Rectal smooth muscle tissue (tissue), 1 donor: ENCODE results near the gene GMPR.

ENCODE experiments used
- H3K27ac ChIP-seq: one replicate; pipeline ENCODE4 v1.7.0; 2013; ENCODE audit warnings: low read depth, low read length, inconsistent platforms
- H3K27me3 ChIP-seq: one replicate; pipeline ENCODE4 v1.7.0; 2013; ENCODE audit warnings: low read length; ENCODE audit not compliant: control insufficient read depth, insufficient read depth
- H3K36me3 ChIP-seq: one replicate; pipeline ENCODE4 v1.7.0; 2013; ENCODE audit warnings: low read length; ENCODE audit not compliant: control insufficient read depth, insufficient read depth
- H3K4me1 ChIP-seq: one replicate; pipeline ENCODE4 v1.7.0; 2013; ENCODE audit warnings: low read length; ENCODE audit not compliant: control insufficient read depth, insufficient read depth
- H3K4me3 ChIP-seq: one replicate; pipeline ENCODE4 v1.7.0; 2013; ENCODE audit warnings: low read length
- H3K9ac ChIP-seq: one replicate; pipeline ENCODE4 v1.7.0; 2013; ENCODE audit warnings: low read length

GMPR gene

DNA sequence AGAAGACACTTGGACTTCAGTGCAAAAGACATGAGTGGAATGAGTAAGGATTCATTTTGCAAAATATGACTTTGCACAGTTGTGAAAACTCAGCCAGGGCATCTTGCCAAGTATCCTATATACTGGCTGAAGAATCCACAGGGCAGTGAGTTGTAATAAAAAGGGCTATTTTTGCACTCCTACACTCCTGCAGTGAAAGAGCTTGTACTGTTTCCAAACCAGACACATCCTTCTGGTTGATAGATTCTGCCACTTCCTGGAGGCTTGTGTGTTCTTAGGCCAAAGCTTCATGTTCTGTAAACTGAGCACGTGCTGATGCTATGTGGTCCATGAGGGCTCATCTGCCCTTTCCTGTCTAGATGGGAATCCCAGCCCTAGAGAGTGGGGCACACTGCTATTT is 34.9 kb downstream of the GMPR start:
- Histone ChIP-seq H3K36me3 (no peaks in the 10 kb centered on the region), H3K27ac (no peak overlapping the region), H3K4me1 (peaks cover 13% of the 10 kb centered on the region), H3K27me3 (no peaks in the 10 kb centered on the region), H3K4me3 (no peak overlapping the region), H3K9ac (no peak overlapping the region)

DNA sequence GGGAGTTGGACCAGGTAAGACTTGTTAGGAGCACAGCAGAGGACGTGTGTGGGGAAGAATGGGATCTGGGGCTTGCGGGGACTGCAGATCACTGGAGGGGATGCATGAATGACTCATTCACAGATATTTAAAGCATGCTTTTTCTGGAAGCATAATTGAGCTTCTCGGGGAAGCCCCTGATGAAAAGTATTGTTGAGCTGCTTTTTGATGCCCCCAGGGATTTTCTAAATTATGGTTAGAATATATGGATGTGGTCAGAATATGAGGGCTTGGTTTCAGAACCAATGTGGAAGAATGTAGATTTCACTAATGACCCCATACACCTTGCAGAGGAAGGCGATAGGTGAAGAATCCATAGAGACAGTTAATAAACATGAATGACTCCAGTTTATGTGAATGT is 36.1 kb downstream of the GMPR start:
- Histone ChIP-seq H3K27ac (no peak overlapping the region), H3K9ac (no peak overlapping the region), H3K4me1 (peaks cover 13% of the 10 kb centered on the region), H3K27me3 (no peaks in the 10 kb centered on the region), H3K36me3 (no peaks in the 10 kb centered on the region), H3K4me3 (no peak overlapping the region)

DNA sequence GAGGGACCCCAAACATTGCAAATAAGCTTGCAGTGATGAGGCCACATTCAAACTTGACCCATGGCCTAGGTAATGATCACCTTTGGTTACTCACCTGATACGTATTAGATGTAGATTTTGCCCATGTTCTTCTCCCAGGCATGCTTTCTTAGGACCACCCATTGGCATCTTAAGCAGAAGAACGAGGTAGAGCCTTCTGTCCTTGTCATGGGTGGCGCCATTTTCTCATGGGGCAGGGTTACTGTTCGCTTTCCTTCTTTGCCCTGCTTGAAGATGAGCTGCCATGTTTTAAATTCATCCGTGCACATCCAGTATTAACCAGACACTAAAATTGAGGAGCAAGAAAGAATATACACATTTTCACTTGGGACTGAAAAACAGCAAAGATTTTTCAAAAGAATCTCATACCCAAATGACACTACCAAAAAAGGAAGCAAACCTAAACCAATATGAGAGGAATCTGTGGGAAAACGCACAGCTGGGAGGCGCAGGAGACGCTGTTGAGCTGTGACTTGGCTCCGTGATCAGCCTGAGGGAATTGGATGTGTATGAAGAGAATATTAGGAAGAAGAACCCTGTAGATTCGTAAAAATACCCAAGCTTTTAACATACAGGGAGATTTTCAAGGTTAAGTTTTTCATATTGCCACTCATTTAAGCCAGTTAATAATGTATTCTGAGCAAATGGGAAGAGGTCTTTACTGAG is 36.6 kb downstream of the GMPR start:
- no peak overlapping the region for H3K27ac ChIP-seq

DNA sequence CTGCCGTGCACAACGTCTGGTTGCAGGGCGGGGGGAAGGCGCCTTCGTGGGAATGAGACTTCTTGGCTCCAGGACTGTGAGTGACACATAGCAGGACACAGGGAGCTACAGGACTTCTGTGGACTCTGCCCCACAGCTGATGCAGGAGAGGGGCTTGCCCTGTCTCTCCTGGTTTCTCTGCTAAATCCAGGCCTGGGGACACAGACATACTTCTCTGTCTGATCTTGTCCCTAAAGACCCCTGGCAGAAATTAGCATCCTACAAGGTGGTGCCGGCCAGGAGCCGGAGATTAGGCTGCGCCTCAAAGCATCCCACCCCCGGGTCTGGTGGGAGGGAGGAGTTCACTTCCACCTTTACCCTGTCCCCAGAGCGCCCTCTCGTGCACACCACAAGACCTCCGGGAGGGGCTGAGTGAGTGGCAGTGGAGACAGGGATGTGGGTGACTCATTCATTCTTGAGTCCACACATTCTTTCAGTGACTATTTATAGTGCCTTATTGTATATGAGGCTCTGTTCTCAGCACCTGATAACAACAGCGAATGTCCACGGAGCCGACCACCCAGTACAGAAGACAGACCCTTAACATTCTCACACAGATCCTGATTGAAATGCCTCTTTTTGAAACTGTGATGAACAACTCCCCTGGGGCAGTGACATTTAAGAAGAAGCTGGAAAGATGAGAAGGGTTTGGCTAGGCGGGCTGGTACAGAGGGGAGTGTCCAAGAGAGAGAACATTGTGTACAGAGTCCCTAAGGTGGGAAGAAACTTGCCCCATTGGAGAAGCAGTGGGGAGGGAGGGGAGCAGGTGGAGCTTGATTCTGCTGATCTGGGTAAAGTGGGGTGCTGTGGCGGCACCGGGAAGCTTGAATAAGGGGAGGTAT is 39.0 kb downstream of the GMPR start:
- peaks cover 13% of the 10 kb centered on the region for H3K4me1 ChIP-seq
- H3K27me3 ChIP-seq: no peaks in the 10 kb centered on the region
- H3K27ac ChIP-seq: no peak overlapping the region
- H3K36me3 ChIP-seq: no peaks in the 10 kb centered on the region
- H3K9ac ChIP-seq: no peak overlapping the region
- H3K4me3 ChIP-seq: no peak overlapping the region

More for the DNA sequence above, 36.6 kb downstream of the GMPR start:
- Histone ChIP-seq H3K4me1 (peaks cover 13% of the 10 kb centered on the region), H3K36me3 (no peaks in the 10 kb centered on the region), H3K4me3 (no peak overlapping the region), H3K9ac (no peak overlapping the region), H3K27me3 (no peaks in the 10 kb centered on the region)

DNA sequence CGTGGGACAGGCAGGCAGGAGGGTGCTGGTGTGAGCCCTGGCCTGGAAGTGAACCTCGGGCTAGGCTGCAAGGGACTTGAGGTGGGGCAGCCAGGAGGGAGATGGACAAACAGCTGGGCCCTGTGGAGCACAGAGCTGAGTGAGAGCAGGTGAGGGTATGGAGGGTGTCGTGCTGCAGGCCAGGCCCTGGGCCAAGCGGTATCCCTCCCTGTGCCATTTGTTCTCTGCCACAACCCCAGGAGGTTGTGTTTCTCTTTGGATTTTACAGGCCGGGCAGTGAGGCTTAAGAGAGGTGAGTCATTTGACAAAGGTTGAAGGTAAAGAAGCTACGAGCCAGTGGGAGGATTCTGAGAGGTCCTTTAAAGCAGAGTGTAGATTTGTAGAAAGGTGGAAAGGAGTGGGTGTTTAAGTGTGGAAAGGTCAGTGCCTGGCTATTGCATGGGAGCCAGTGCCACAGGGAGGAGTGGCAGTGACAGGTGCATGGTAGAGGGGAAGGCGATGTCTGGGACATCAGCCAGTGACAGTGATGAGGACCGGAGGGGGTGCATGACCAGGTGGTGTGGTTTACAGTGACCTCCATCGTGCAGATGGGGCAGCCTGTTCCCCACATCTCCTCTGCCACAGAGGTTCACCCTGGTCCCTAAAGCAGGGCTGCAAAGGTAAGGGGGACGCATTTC is 39.8 kb downstream of the GMPR start:
- Histone ChIP-seq H3K27ac (no peak overlapping the region), H3K4me1 (peaks cover 11% of the 10 kb centered on the region), H3K27me3 (no peaks in the 10 kb centered on the region), H3K36me3 (no peaks in the 10 kb centered on the region), H3K4me3 (no peak overlapping the region), H3K9ac (no peak overlapping the region)

DNA sequence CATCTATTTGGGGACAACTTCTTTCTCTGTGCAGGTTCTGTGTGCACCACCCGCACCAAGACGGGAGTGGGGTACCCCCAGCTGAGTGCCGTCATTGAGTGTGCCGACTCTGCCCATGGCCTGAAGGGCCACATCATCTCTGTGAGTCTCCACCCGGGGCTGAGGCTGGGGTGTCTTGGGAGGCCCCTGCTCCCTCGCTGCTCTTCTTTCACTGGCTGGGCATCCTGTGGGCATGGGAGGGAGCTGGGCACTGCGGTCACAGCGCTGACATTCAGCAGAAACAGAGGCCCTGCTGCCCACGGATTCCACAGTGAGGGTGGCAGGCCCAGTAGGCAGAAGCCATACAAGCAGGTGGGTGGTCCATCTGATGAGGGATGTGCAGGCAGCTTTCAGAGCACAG is 40.4 kb downstream of the GMPR start:
- no peak overlapping the region for H3K27ac ChIP-seq
- no peaks in the 10 kb centered on the region for H3K36me3 ChIP-seq
- H3K9ac ChIP-seq: no peak overlapping the region
- no peaks in the 10 kb centered on the region for H3K27me3 ChIP-seq
- peaks cover 7% of the 10 kb centered on the region for H3K4me1 ChIP-seq
- H3K4me3 ChIP-seq: no peak overlapping the region

DNA sequence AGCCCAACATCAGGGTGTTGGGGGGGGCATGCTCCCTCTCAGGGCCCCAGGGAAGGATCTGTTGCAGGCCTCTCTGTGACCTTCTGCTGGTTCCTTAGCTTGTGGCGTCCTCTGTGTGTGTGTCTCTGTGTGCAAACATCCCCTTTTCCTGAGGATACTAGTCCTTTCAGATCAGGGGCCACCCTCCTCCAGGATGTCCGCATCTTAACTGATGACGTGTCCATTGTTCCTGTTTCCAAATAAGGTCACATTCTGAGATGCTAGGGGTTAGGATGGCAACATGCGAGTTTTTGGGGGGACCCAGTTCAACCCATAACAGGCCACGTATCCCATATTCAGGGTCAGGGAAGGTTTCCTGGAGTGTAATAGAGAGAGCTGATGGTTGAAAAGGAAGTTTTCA is 40.9 kb downstream of the GMPR start:
- no peak overlapping the region for H3K4me3 ChIP-seq
- H3K9ac ChIP-seq: no peak overlapping the region
- no peaks in the 10 kb centered on the region for H3K27me3 ChIP-seq
- no peaks in the 10 kb centered on the region for H3K36me3 ChIP-seq
- H3K27ac ChIP-seq: no peak overlapping the region
- peaks cover 7% of the 10 kb centered on the region for H3K4me1 ChIP-seq

DNA sequence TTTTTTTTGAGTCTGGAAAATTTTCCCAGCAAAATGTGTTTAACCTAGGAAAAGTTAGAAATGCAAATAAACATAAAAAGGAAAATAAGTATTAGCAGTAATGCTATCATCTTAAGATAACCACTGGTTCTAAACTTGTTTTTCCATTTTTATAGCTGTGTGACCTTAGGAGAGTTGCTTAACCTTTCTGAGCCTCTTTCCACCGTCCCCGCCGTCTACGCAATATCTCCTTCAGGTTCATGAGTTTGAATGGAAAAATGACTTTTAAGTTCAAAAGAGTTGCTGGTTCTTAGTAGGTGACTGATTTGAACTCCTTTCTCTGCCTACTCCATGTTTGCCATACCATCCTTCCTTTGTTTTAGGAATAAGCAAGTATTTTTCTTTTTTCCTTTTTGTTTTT is 44.0 kb downstream of the GMPR start:
- Histone ChIP-seq H3K27ac (no peak overlapping the region), H3K9ac (no peak overlapping the region), H3K4me3 (no peak overlapping the region), H3K36me3 (no peaks in the 10 kb centered on the region), H3K27me3 (no peaks in the 10 kb centered on the region), H3K4me1 (peaks cover 3% of the 10 kb centered on the region)

DNA sequence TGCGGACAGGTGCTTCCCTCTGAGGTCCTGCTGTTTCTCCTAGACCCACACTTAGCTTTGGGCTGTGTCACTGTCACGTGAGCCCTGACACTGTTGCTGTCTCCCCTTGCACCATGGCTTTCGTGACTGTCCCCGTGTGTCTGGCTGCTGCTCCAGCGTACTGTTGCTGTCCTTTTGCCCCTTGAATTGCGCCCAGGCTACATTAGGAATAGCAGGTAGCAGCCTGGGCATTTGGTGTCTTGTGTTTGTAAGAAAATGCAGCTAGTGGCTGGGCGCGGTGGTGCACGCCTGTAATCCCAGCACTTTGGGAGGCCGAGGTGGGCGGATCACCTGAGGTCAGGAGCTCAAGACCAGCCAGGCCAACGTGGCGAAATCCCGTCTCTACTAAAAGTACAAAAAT is 46.1 kb downstream of the GMPR start:
- Histone ChIP-seq H3K9ac (no peak overlapping the region), H3K4me3 (no peak overlapping the region), H3K27me3 (no peaks in the 10 kb centered on the region), H3K27ac (no peak overlapping the region), H3K4me1 (no peaks in the 10 kb centered on the region), H3K36me3 (no peaks in the 10 kb centered on the region)

DNA sequence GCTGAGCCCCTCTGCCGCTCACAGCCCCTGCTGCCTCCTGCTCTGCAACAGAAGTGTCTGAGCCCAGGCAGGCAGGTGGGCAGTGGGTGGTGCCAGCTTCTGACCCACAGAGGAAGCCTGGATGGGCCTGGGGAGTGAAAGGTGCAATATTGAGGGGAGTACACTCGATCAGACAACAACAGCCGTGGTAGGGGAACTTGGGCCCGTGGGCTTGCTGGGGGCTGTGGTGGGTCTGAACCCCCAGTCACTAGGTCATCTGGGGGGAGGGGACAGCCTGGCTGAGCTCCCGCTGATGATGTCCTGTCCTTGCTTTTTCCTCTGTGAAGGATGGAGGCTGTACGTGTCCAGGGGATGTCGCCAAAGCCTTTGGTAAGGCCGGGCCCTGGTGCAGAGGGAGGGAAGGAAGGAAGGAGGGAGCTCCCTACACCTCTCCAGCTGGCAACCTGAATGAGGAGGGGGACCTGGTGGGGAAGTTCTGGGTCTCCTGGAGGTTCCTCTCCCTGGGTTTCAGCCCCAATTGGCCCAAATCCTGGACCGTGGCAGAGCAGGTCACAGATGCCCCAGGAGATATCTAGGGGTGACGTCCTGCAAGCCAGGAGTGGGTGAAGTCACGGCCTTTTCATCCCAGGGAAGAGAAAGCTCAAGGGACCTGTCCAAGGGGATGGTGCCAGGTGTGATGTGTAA is 47.2 kb downstream of the GMPR start:
- Histone ChIP-seq H3K4me1 (no peaks in the 10 kb centered on the region), H3K9ac (no peak overlapping the region), H3K27ac (no peak overlapping the region), H3K27me3 (no peaks in the 10 kb centered on the region), H3K4me3 (no peak overlapping the region), H3K36me3 (no peaks in the 10 kb centered on the region)

DNA sequence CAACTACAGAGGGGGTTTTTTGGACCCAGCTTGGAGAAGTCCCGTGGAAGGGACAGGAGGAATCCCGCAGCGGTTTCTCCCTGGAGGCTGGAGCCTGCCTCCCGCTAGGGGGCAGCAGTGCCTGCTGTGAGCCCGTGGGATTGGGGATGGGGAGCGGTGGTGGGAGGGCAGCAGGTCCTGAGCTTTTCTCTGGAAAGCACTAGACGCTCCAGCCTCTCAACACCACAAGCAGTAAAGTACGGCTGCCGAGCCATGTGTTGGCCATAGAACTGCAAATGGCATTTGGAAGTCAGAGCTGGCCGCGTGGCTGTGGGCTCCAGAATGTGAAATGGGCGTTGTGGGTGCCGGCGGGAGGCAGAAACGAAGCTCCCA is 47.8 kb downstream of the GMPR start:
- no peak overlapping the region for H3K27ac ChIP-seq
- H3K4me3 ChIP-seq: no peak overlapping the region
- no peak overlapping the region for H3K9ac ChIP-seq

DNA sequence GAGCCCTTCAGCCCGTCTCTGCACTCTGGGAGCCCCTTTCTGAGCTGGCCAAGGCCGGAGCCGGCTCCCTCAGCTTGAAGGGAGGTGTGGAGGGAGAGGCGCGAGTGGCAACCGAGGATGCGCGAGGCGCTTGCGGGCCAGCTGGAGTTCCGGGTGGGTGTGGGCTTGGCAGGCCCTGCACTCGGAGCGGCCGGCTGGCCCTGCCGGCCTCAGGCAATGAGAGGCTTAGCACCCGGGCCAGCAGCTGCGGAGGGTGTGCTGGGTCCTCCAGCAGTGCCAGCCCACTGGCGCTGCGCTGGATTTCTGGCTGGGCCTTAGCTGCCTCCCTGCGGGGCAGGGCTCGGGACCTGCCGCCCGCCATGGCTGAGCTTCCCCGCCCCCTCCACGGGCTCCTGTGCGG is 49.8 kb downstream of the GMPR start:
- H3K36me3 ChIP-seq: no peaks in the 10 kb centered on the region
- no peak overlapping the region for H3K27ac ChIP-seq
- H3K27me3 ChIP-seq: no peaks in the 10 kb centered on the region
- H3K9ac ChIP-seq: no peak overlapping the region
- no peak overlapping the region for H3K4me3 ChIP-seq
- H3K4me1 ChIP-seq: no peaks in the 10 kb centered on the region

More for the DNA sequence above, 47.8 kb downstream of the GMPR start:
- no peaks in the 10 kb centered on the region for H3K36me3 ChIP-seq
- H3K4me1 ChIP-seq: no peaks in the 10 kb centered on the region
- no peaks in the 10 kb centered on the region for H3K27me3 ChIP-seq
